ENCODE measurements around the gene METTL4. TPM values are rescaled to one million over a fixed set of nuclear protein-coding genes. Genes with fewer than 3 reads are reported as not detected.

The METTL4 gene
- total RNA-seq, 1 experiment from 2014 or later = 20.3 TPM

DNA sequence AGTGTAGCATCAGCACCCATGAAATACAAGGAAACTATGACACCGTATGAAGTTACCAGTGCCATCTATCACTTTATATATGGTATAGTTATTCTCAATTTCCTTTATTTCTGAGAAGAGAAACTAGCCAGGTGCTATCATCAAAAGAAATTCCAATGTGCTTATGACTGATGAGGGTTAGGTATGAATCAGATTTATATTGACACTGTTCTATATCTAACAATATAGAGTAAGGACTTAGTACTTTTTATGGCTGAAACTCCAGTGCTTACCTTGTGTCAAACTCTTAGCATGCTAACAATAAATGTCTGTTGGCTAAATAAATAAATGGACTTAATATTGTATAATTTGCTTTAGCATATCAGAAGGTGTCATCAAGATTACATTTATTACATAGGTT lies 6.9 kb downstream of the METTL4 start:
- no peaks in the 10 kb centered on the region for H3K27me3 Mint-ChIP-seq (ENCODE audit: unreplicated experiment)
- H3K9me3 Mint-ChIP-seq (ENCODE audit: low read depth, unreplicated experiment) = no peaks in the 10 kb centered on the region
- CTCF ChIA-PET = no interaction called here
- peaks cover 18% of the 10 kb centered on the region for H3K4me1 Mint-ChIP-seq (ENCODE audit: low read depth, unreplicated experiment)
- H3K4me3 Mint-ChIP-seq (ENCODE audit: low read depth, unreplicated experiment) = no peak overlapping the region
- no peak for TF ChIP-seq CTCF (IDR thresholded peaks at IDR 0.05; ENCODE audit: unreplicated experiment)
- peaks cover 13% of the 10 kb centered on the region for H3K36me3 Mint-ChIP-seq (ENCODE audit: insufficient read depth, unreplicated experiment)
- DNase-seq = no peak
- intact Hi-C loops (cut with micrococcal nuclease; ENCODE audit: unreplicated experiment) = no loop called here
- no peak overlapping the region for H3K27ac Mint-ChIP-seq (ENCODE audit: unreplicated experiment)
- BruUV-seq (replicated peaks) = no TSS peak

DNA sequence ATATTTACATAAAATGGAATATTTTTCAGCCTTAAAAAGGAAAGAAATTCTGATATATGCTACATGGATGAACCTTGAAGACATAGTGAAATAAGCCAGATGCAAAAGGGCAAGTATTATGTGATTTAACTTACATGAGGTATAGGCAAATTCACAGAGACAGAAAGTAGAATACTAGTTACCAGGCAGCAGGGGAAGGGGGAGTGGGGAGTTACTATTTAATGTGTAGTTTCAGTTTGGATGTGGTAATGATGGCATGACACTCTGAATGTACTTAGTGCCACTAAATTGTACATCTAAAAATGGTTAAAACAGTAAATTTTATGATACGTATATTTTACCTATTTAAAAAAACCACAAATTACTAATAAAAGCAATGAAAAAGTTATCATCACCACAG lies 12.1 kb downstream of the METTL4 start:
- Mint-ChIP-seq H3K27me3 (ENCODE audit: unreplicated experiment) (no peaks in the 10 kb centered on the region), H3K27ac (ENCODE audit: unreplicated experiment) (no peak overlapping the region), H3K9me3 (ENCODE audit: low read depth, unreplicated experiment) (no peaks in the 10 kb centered on the region), H3K4me3 (ENCODE audit: low read depth, unreplicated experiment) (no peak overlapping the region), H3K4me1 (ENCODE audit: low read depth, unreplicated experiment) (no peaks in the 10 kb centered on the region), H3K36me3 (ENCODE audit: insufficient read depth, unreplicated experiment) (peaks cover 12% of the 10 kb centered on the region)
- TF ChIP-seq CTCF (IDR thresholded peaks at IDR 0.05; ENCODE audit: unreplicated experiment) = no peak
- DNase-seq = no peak
- CTCF ChIA-PET = no interaction called here
- no TSS peak for BruUV-seq (replicated peaks)
- intact Hi-C loops (cut with micrococcal nuclease; ENCODE audit: unreplicated experiment) = no loop called here

- no peaks in the 10 kb centered on the region for H3K9me3 Mint-ChIP-seq (ENCODE audit: low read depth, unreplicated experiment)
- intact Hi-C loops (cut with micrococcal nuclease; ENCODE audit: unreplicated experiment) = no loop called here
- no TSS peak for BruUV-seq (replicated peaks)
- peaks cover 12% of the 10 kb centered on the region for H3K36me3 Mint-ChIP-seq (ENCODE audit: insufficient read depth, unreplicated experiment)
- H3K27me3 Mint-ChIP-seq (ENCODE audit: unreplicated experiment) = no peaks in the 10 kb centered on the region
- no peak for TF ChIP-seq CTCF (IDR thresholded peaks at IDR 0.05; ENCODE audit: unreplicated experiment)
- H3K27ac Mint-ChIP-seq (ENCODE audit: unreplicated experiment) = no peak overlapping the region
- H3K4me1 Mint-ChIP-seq (ENCODE audit: low read depth, unreplicated experiment) = no peaks in the 10 kb centered on the region
- CTCF ChIA-PET = interaction anchor here (0.6 kb wide), 1 partner anchor 1735 kb away, joined by 9 read pairs; no protein-coding TSS in a partner anchor
- H3K4me3 Mint-ChIP-seq (ENCODE audit: low read depth, unreplicated experiment) = no peak overlapping the region
- no peak for DNase-seq
Measured at GRCh38 chr18:2557536-2557935, 13.8 kb downstream of the METTL4 start.

DNA sequence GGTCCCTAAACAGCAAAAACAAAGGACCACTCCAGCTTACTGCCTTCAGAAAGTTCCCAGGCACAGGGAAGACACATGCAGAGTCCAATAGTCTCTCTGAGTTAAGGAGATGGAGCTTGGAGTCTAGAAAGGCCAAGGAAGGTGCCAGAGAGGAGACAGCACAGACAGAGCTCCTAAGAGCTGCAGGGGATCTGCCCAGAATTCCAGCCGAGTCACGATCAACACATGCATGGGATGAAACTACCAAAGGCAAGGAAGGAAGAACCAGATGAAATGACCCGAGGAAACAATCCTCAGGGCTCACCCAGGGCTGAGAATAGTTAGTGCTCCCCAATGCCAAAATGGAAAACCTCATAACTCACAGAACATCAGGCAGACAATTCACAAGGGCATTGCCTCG lies 15.4 kb downstream of the METTL4 start:
- CTCF ChIA-PET = interaction anchor here (0.7 kb wide), 1 partner anchor 692 kb away, joined by 3 read pairs; no protein-coding TSS in a partner anchor
- intact Hi-C loops (cut with micrococcal nuclease; ENCODE audit: unreplicated experiment) = no loop called here

More for the DNA sequence above, 15.4 kb downstream of the METTL4 start:
- no peaks in the 10 kb centered on the region for H3K9me3 Mint-ChIP-seq (ENCODE audit: low read depth, unreplicated experiment)
- H3K4me3 Mint-ChIP-seq (ENCODE audit: low read depth, unreplicated experiment) = no peak overlapping the region
- no peaks in the 10 kb centered on the region for H3K4me1 Mint-ChIP-seq (ENCODE audit: low read depth, unreplicated experiment)
- peaks cover 7% of the 10 kb centered on the region for H3K36me3 Mint-ChIP-seq (ENCODE audit: insufficient read depth, unreplicated experiment)
- no peak for DNase-seq
- no peak for TF ChIP-seq CTCF (IDR thresholded peaks at IDR 0.05; ENCODE audit: unreplicated experiment)
- no peak overlapping the region for H3K27ac Mint-ChIP-seq (ENCODE audit: unreplicated experiment)
- BruUV-seq (replicated peaks) = no TSS peak
- no peaks in the 10 kb centered on the region for H3K27me3 Mint-ChIP-seq (ENCODE audit: unreplicated experiment)
